ENCODE data around the gene CD2AP.

- TF ChIP-seq POLR2AphosphoS5 (IDR thresholded peaks at IDR 0.05) (no peak), CTCF (IDR thresholded peaks at IDR 0.05) (no peak)
These were observed 40.0 kb upstream of the CD2AP start for GRCh38 chr6:47437592-47437991.

Measured in sigmoid colon (tissue), 4 donors.